Subcutaneous abdominal adipose tissue (tissue), 5 donors: ENCODE results near the gene EMC10.

Source experiments
- H3K27ac ChIP-seq: one replicate; pipeline ENCODE4 v1.7.0; 2013; ENCODE audit warnings: low read depth, mild to moderate bottlenecking, inconsistent platforms, low read length, moderate library complexity
- H3K27me3 ChIP-seq, 5 donors: one replicate each; pipeline ENCODE4 v1.7.0; 2013; ENCODE audit warnings: low read length in 5 of 5, inconsistent platforms in 1 of 5; ENCODE audit not compliant: control insufficient read depth in 5 of 5, insufficient read depth in 4 of 5
- H3K36me3 ChIP-seq, 5 donors: one replicate each; pipeline ENCODE4 v1.7.0; 2013; ENCODE audit warnings: low read length in 5 of 5; ENCODE audit not compliant: control insufficient read depth in 5 of 5, insufficient read depth in 5 of 5
- H3K4me1 ChIP-seq, 5 donors: one replicate each; pipeline ENCODE4 v1.7.0; 2013; ENCODE audit warnings: low read length in 5 of 5, mild to moderate bottlenecking in 3 of 5, moderate library complexity in 1 of 5; ENCODE audit not compliant: control insufficient read depth in 5 of 5, insufficient read depth in 5 of 5
- H3K4me3 ChIP-seq, 5 donors: one replicate each; pipeline ENCODE4 v1.7.0; 2013; ENCODE audit warnings: low read length in 5 of 5, low read depth in 1 of 5
- H3K9ac ChIP-seq, 5 donors: one replicate each; pipeline ENCODE4 v1.7.0; 2013; ENCODE audit warnings: low read length in 5 of 5, mild to moderate bottlenecking in 4 of 5, moderate library complexity in 3 of 5
- H3K9me3 ChIP-seq, 5 donors: one replicate each; pipeline ENCODE4 v1.7.0; 2013; ENCODE audit warnings: low read length in 5 of 5; ENCODE audit not compliant: control insufficient read depth in 5 of 5
- donor health status: healthy.
- donor health status: healthy.
- donor health status: healthy.
- donor health status: healthy.
- donor health status: healthy.

The EMC10 gene

GRCh38 chr19:50512999-50513745, 36.9 kb downstream of the EMC10 start:
- H3K4me3 ChIP-seq: no peak overlapping the region
- no peak overlapping the region for H3K9ac ChIP-seq
- H3K27ac ChIP-seq: no peak overlapping the region

GRCh38 chr19:50513746-50514345, 37.5 kb downstream of the EMC10 start, which contains the start of gene ASPDH:
TSS of gene ASPDH (minus strand) at chr19:50513913. CDS start at chr19:50513823, 90 bp downstream.
- Histone ChIP-seq H3K4me1 (peaks cover 5 to 19% (median 12%) of the 10 kb centered on the region in 5 donors), H3K9ac (no peak within 1 kb of the TSS), H3K27ac (no peak within 1 kb of the TSS)

More at GRCh38 chr19:50512999-50513745, 36.9 kb downstream of the EMC10 start:
- no peaks in the 10 kb centered on the region for H3K36me3 ChIP-seq
- peaks cover 0 to 9% (median 0%) of the 10 kb centered on the region in 5 donors for H3K27me3 ChIP-seq
- H3K9me3 ChIP-seq: no peaks in the 10 kb centered on the region
- peaks cover 5 to 19% (median 12%) of the 10 kb centered on the region in 5 donors for H3K4me1 ChIP-seq

GRCh38 chr19:50514346-50515167, 38.2 kb downstream of the EMC10 start:
- Histone ChIP-seq H3K9ac (no peak overlapping the region), H3K4me1 (peaks cover 5 to 19% (median 12%) of the 10 kb centered on the region in 5 donors), H3K4me3 (no peak overlapping the region), H3K27ac (no peak overlapping the region), H3K9me3 (no peaks in the 10 kb centered on the region), H3K27me3 (peaks cover 0 to 9% (median 0%) of the 10 kb centered on the region in 5 donors), H3K36me3 (no peaks in the 10 kb centered on the region)

More at GRCh38 chr19:50513746-50514345, 37.5 kb downstream of the EMC10 start, which contains the start of gene ASPDH:
- Histone ChIP-seq H3K36me3 (no peaks in the 10 kb centered on the region), H3K9me3 (no peaks in the 10 kb centered on the region), H3K27me3 (peaks cover 0 to 9% (median 0%) of the 10 kb centered on the region in 5 donors), H3K4me3 (no peak within 1 kb of the TSS)

GRCh38 chr19:50515168-50515561, 38.9 kb downstream of the EMC10 start:
- Histone ChIP-seq H3K9me3 (no peaks in the 10 kb centered on the region), H3K4me3 (no peak overlapping the region), H3K36me3 (no peaks in the 10 kb centered on the region), H3K4me1 (peaks cover 5 to 15% (median 9%) of the 10 kb centered on the region in 5 donors), H3K9ac (no peak overlapping the region), H3K27me3 (peaks cover 0 to 9% (median 0%) of the 10 kb centered on the region in 5 donors), H3K27ac (no peak overlapping the region)

- no peaks in the 10 kb centered on the region for H3K36me3 ChIP-seq
- H3K9ac ChIP-seq: no peak overlapping the region
- H3K4me3 ChIP-seq: no peak overlapping the region
- H3K27ac ChIP-seq: no peak overlapping the region
- no peaks in the 10 kb centered on the region for H3K9me3 ChIP-seq
- H3K27me3 ChIP-seq: peaks cover 0 to 9% (median 0%) of the 10 kb centered on the region in 5 donors
- H3K4me1 ChIP-seq: peaks cover 0 to 5% (median 0%) of the 10 kb centered on the region in 5 donors
Observed at GRCh38 chr19:50516456-50516855, 40.1 kb downstream of the EMC10 start.

- Histone ChIP-seq H3K36me3 (no peaks in the 10 kb centered on the region), H3K4me1 (no peaks in the 10 kb centered on the region), H3K4me3 (no peak overlapping the region), H3K27ac (no peak overlapping the region), H3K9me3 (no peaks in the 10 kb centered on the region), H3K27me3 (peaks cover 0 to 9% (median 0%) of the 10 kb centered on the region in 5 donors), H3K9ac (no peak overlapping the region)
Observed at GRCh38 chr19:50516964-50517703, 40.8 kb downstream of the EMC10 start.

- Histone ChIP-seq H3K36me3 (no peaks in the 10 kb centered on the region), H3K9me3 (no peaks in the 10 kb centered on the region), H3K4me1 (no peaks in the 10 kb centered on the region), H3K27ac (no peak overlapping the region), H3K9ac (no peak overlapping the region), H3K27me3 (peaks cover 0 to 9% (median 0%) of the 10 kb centered on the region in 5 donors), H3K4me3 (no peak overlapping the region)
Observed at GRCh38 chr19:50517704-50518075, 41.4 kb downstream of the EMC10 start.

GRCh38 chr19:50518091-50519005, 42.0 kb downstream of the EMC10 start:
- H3K27ac ChIP-seq: no peak overlapping the region
- H3K27me3 ChIP-seq: peaks cover 0 to 9% (median 0%) of the 10 kb centered on the region in 5 donors
- H3K4me3 ChIP-seq: no peak overlapping the region
- H3K9me3 ChIP-seq: no peaks in the 10 kb centered on the region
- no peaks in the 10 kb centered on the region for H3K36me3 ChIP-seq
- H3K9ac ChIP-seq: no peak overlapping the region
- H3K4me1 ChIP-seq: no peaks in the 10 kb centered on the region
